ENCODE measurements around the gene PIK3R5. TPM values are rescaled to one million over a fixed set of nuclear protein-coding genes. Genes with fewer than 3 reads are reported as not detected.

The PIK3R5 gene
- total RNA-seq, 2 experiments from 2014 or later = 0.76 to 1.5 TPM

- intact Hi-C loops (cut with micrococcal nuclease; ENCODE audit: unreplicated experiment) = no loop called here
- no peaks in the 10 kb centered on the region for H3K79me2 ChIP-seq (ENCODE audit: insufficient read depth, low read depth, low read length)
- no peak for TF ChIP-seq EZH2phosphoT487 (IDR thresholded peaks at IDR 0.05; ENCODE audit: borderline replicate concordance, low read depth, low read length)
- TF ChIP-seq CTCF (conservative IDR thresholded peaks at IDR 0.05; ENCODE audit: low read length) = no peak
These were observed 39.7 kb downstream of the PIK3R5 start for GRCh38 chr17:8925808-8926207.

GRCh38 chr17:8925141-8925540 is 40.4 kb downstream of the PIK3R5 start:
- Histone ChIP-seq H2AFZ (ENCODE audit: low read length) (no peak overlapping the region), H3K4me1 (ENCODE audit: insufficient read depth, low read length, poor library complexity, severe bottlenecking) (no peaks in the 10 kb centered on the region), H3K4me2 (ENCODE audit: low read length) (no peak overlapping the region), H3K79me2 (ENCODE audit: insufficient read depth, low read depth, low read length) (no peaks in the 10 kb centered on the region), H3K36me3 (ENCODE audit: insufficient read depth, low read length) (no peaks in the 10 kb centered on the region), H4K20me1 (ENCODE audit: insufficient read depth, low read length) (no peaks in the 10 kb centered on the region), H3K9me2 (ENCODE audit: insufficient read depth, low read length) (no peaks in the 10 kb centered on the region), H3K27ac (ENCODE audit: low read depth, low read length, poor library complexity, severe bottlenecking) (no peak overlapping the region), H3K4me3 (ENCODE audit: low read depth, low read length, poor library complexity, severe bottlenecking) (no peak overlapping the region), H3K9me3 (ENCODE audit: low read length) (peaks cover 12% of the 10 kb centered on the region; the same call in 1 of the 2 replicates)
- POLR2A ChIA-PET = no interaction called here
- TF ChIP-seq EZH2phosphoT487 (IDR thresholded peaks at IDR 0.05; ENCODE audit: borderline replicate concordance, low read depth, low read length) (no peak), CTCF (conservative IDR thresholded peaks at IDR 0.05; ENCODE audit: low read length) (no peak)
- CTCF ChIA-PET (ENCODE audit: unreplicated experiment) = no interaction called here
- no peak for DNase-seq (ENCODE audit: low spot score)
- intact Hi-C loops (cut with micrococcal nuclease; ENCODE audit: unreplicated experiment) = no loop called here
- no TSS peak for BruUV-seq (replicated peaks)

More at GRCh38 chr17:8925808-8926207, 39.7 kb downstream of the PIK3R5 start:
- Histone ChIP-seq H3K27ac (ENCODE audit: low read depth, low read length, poor library complexity, severe bottlenecking) (no peak overlapping the region), H3K9me3 (ENCODE audit: low read length) (peaks cover 12% of the 10 kb centered on the region; the same call in 1 of the 2 replicates), H4K20me1 (ENCODE audit: insufficient read depth, low read length) (no peaks in the 10 kb centered on the region), H3K4me3 (ENCODE audit: low read depth, low read length, poor library complexity, severe bottlenecking) (no peak overlapping the region), H2AFZ (ENCODE audit: low read length) (no peak overlapping the region), H3K4me2 (ENCODE audit: low read length) (no peak overlapping the region), H3K4me1 (ENCODE audit: insufficient read depth, low read length, poor library complexity, severe bottlenecking) (no peaks in the 10 kb centered on the region), H3K9me2 (ENCODE audit: insufficient read depth, low read length) (no peaks in the 10 kb centered on the region), H3K36me3 (ENCODE audit: insufficient read depth, low read length) (no peaks in the 10 kb centered on the region)
- BruUV-seq (replicated peaks) = no TSS peak
- ChIA-PET CTCF (ENCODE audit: unreplicated experiment) (no interaction called here), POLR2A (no interaction called here)
- DNase-seq (ENCODE audit: low spot score) = no peak

GRCh38 chr17:8924595-8924994 is 40.9 kb downstream of the PIK3R5 start:
- no TSS peak for BruUV-seq (replicated peaks)
- intact Hi-C loops (cut with micrococcal nuclease; ENCODE audit: unreplicated experiment) = no loop called here
- no peaks in the 10 kb centered on the region for H3K79me2 ChIP-seq (ENCODE audit: insufficient read depth, low read depth, low read length)
- ChIA-PET CTCF (ENCODE audit: unreplicated experiment) (no interaction called here), POLR2A (no interaction called here)
- H3K36me3 ChIP-seq (ENCODE audit: insufficient read depth, low read length) = no peaks in the 10 kb centered on the region
- no peaks in the 10 kb centered on the region for H3K4me1 ChIP-seq (ENCODE audit: insufficient read depth, low read length, poor library complexity, severe bottlenecking)
- no peak overlapping the region for H2AFZ ChIP-seq (ENCODE audit: low read length)
- TF ChIP-seq CTCF (conservative IDR thresholded peaks at IDR 0.05; ENCODE audit: low read length) (no peak), EZH2phosphoT487 (IDR thresholded peaks at IDR 0.05; ENCODE audit: borderline replicate concordance, low read depth, low read length) (no peak)
- no peak overlapping the region for H3K4me2 ChIP-seq (ENCODE audit: low read length)
- no peak overlapping the region for H3K27ac ChIP-seq (ENCODE audit: low read depth, low read length, poor library complexity, severe bottlenecking)
- H3K9me3 ChIP-seq (ENCODE audit: low read length) = peaks cover 12% of the 10 kb centered on the region; the same call in 1 of the 2 replicates
- no peak overlapping the region for H3K4me3 ChIP-seq (ENCODE audit: low read depth, low read length, poor library complexity, severe bottlenecking)
- H4K20me1 ChIP-seq (ENCODE audit: insufficient read depth, low read length) = no peaks in the 10 kb centered on the region
- no peaks in the 10 kb centered on the region for H3K9me2 ChIP-seq (ENCODE audit: insufficient read depth, low read length)
- DNase-seq (ENCODE audit: low spot score) = no peak

All from OCI-LY7 (cell line).